DLD1 (cell line): ENCODE measurements around the gene BCO1.

Experiments
- in situ Hi-C: cut with HindIII; loops from 2 replicates; pipeline ENCODE4 v1.10.0; 2017; ENCODE audit warnings: low sequenced_read_pairs

BCO1 gene

DNA sequence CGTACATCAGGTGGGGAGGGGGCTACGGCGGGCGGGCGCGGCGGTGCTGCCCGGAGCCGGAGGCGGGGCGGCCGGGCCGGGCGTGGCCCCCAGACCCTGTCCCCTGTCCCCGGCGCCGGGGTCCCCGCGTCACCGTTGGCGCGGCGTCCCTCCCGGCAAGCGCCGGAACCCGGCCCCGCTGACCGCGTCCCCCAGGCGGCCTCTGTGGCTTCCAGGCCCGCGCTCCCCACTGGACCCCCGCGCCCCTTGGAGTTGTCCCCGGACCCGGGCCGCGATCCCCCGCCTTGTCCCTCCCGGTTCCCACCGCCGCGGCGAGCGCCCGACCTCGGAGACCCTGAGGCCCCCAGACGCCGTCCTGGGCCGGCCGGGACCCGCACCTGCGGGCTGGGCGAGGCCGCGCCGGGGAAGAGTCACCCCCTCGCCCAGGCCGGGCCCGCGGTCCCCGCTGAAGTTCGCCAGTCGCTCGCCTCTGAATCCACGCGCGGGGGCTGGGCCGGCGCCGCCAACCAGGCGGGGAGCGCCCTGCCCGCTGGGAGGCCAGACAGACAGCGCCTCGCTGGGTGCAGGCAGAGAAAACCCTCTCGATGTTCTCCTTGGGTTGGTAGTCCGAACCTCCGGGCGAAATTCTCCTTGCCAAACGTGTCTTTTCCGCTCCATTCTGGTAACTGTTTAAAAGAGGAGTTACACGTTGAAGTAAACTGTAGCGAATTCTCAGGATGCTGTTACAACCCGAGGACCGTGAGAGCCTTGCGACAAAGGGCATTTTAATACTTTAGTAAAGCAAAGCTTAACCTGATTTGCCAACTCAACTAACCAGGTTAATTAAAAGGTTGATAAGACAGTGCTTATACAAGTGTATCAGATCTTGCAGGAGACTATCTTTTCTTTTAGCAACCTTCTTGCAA is 77.0 kb downstream of the BCO1 start:
- in situ Hi-C loops, result no loop called here

DNA sequence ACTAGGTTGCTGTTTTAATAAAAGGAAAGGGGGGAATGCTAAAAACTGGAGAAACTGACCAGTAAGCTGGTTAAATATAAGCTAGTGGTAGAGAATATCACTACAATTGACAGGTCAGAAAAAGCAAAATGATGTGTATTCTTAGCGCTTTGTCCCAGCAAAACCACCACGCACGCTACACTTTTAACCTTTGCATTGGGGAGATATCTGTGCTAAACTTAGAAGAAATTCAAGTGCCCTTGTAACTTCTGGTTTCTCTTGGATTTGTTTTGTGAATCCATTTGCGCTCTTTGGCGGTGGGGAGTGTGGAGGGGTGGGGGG is 77.6 kb downstream of the BCO1 start:
- in situ Hi-C loops, result no loop called here

DNA sequence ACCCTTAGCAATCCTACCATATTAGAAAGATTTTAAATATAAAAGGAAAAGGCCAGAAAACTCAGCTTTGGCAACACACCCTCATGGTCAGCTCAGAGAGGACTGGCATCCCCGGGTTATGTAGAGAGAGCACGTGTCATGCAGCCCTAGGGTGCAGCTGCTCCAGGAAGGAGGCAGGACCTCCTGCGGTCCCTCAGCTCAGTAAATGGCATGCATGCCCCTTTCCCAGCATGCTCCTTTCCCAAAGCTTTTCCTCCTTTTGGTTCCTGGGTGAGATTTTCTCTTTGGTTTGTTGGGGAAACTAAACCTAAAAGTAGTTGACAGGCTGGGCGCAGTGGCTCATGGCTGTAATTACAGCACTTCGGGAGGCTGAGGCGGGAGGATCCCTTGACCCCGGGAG is 80.2 kb downstream of the BCO1 start:
- in situ Hi-C loops, result no loop called here

DNA sequence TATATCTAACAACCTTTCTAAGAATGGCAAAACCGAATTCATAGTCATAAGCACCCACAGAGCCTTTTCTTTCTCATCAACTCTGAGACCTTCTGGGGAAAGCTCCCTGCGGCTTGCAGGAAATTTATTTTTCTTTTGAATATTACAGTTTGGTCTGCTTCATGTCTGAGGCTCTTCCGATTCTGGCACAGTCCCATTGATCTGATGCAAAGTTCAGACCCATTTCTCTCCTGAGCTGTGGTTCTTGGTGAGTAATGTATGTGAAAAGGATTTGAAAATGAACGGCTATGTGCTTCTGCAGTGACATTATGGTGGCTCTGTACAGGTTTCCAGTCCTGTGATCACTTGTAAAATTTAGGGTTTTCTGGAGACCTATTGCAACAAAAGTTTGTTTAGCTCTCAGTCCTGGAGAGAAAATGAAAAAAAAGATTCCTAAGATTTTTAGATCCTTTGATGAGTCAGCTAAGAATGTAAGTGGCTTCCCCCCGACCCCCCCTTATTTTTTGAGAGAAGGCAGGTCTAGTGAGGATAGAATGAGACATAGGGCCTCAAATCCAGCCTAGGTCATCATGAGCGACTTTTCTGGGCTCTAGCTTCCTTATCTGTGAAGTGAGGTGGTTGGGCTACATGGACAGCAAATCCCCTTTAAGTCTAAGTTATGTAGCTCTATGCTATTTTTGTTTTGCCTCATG is 80.9 kb downstream of the BCO1 start:
- in situ Hi-C loops, result no loop called here

- in situ Hi-C loops, result no loop called here
Observed at GRCh38 chr16:81321039-81321438, 82.5 kb downstream of the BCO1 start.

GRCh38 chr16:81321536-81321935 is 83.0 kb downstream of the BCO1 start:
- in situ Hi-C loops, result no loop called here

- in situ Hi-C loops, result no loop called here
Observed at GRCh38 chr16:81324808-81325207, 86.3 kb downstream of the BCO1 start.

- in situ Hi-C loops, result no loop called here
Observed at GRCh38 chr16:81327011-81327410, 88.5 kb downstream of the BCO1 start.

- in situ Hi-C loops, result no loop called here
Observed at GRCh38 chr16:81327447-81328196, 89.1 kb downstream of the BCO1 start.

DNA sequence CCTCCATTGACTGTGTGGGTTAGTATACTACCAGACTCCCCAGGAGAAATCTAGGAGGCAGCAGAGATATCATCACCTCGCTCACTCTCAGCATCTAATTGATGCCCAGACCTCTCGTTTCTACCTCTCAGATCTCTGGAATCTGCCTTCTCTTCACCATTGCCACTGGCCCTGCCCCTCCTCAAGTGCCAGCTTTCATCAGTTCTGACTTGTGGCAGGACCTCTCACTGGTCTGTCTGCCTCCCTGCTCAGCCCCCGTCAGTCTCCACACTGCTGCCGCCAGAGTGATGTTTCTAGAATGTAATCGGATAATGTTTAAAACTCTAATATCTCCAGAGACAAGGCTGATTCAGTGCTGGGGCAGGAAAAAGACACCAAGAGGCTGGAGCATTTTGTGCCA is 91.5 kb downstream of the BCO1 start:
- in situ Hi-C loops, result no loop called here

- in situ Hi-C loops, result no loop called here
Observed at GRCh38 chr16:81333356-81333755, 94.9 kb downstream of the BCO1 start.

- in situ Hi-C loops, result no loop called here
Observed at GRCh38 chr16:81335669-81336068, 97.2 kb downstream of the BCO1 start.

GRCh38 chr16:81337097-81337496 is 98.6 kb downstream of the BCO1 start:
- in situ Hi-C loops, result no loop called here
